GM12878 (cell line): ENCODE data around the gene NAALADL2. TPM values are rescaled to one million over a fixed set of nuclear protein-coding genes. Genes with fewer than 3 reads are reported as not detected.

Experiments used
- ATAC-seq: fragments of 200-7000 bp; cut with Tn5 transposase; 3 replicates; pipeline ENCODE4 v1.9.1; 2020; ENCODE audit warnings: mild to moderate bottlenecking, moderate library complexity
- BruUV-seq: library from RNA; stranded (reverse); fragments of 400-500 nt; replicated peaks from 2 replicates; lab custom pipeline; 2021; lab: Mats Ljungman, UMichigan
- CTCF ChIA-PET: fragments of 300-600 bp; sonication (Branson Sonifier 250); formaldehyde crosslinking; extraction: SDS; loops from one replicate; lab custom pipeline; 2021; ENCODE audit warnings: inconsistent platforms; lab: Yijun Ruan, JAX
- POLR2A ChIA-PET: fragments of 350-600 bp; formaldehyde crosslinking; extraction: SDS; loops from one replicate; lab custom pipeline; 2021; ENCODE audit warnings: inconsistent platforms; lab: Charles Lee
- RAD21 ChIA-PET: fragments of 300-600 bp; sonication (Branson Sonifier 250); formaldehyde crosslinking; loops from one replicate; lab custom pipeline; 2023; ENCODE audit warnings: antibody characterized with exemption; ENCODE audit not compliant: unreplicated experiment; lab: Charles Lee
- SMC1A ChIA-PET: fragments of 300-600 bp; sonication (Branson Sonifier 250); formaldehyde crosslinking; loops from one replicate; lab custom pipeline; 2023; ENCODE audit not compliant: unreplicated experiment, uncharacterized antibody; lab: Charles Lee
- DNase-seq: peaks from one replicate; pipeline ENCODE4 v3.0.0-alpha.2; 2011; ENCODE audit warnings: low read depth, low spot score
- FAIRE-seq: peaks from 3 replicates; lab custom pipeline; 2011; peaks lifted over from hg19 to GRCh38; lab: Jason Lieb, UNC
- H2AFZ ChIP-seq: 2 replicates; pipeline ENCODE4 v1.6.0; 2011; ENCODE audit warnings: low read depth, low read length, control low read depth; ENCODE audit not compliant: control insufficient read depth
- H3K27ac ChIP-seq: 2 replicates; pipeline ENCODE4 v1.5.1; 2011; ENCODE audit warnings: control low read depth; ENCODE audit not compliant: control insufficient read depth, insufficient read depth
- H3K27me3 ChIP-seq, 2 experiments: replicated peaks in 1 of 2; 2 replicates each; pipeline versions ENCODE4 v1.6.0 to v1.6.1; 2011; ENCODE audit warnings: low read length in 1 of 2; ENCODE audit not compliant: control insufficient read depth in 2 of 2, insufficient read depth in 2 of 2
- H3K36me3 ChIP-seq, 2 experiments: 2 replicates each; pipeline ENCODE4 v1.5.1; 2011; ENCODE audit warnings: low read length in 1 of 2; ENCODE audit not compliant: control insufficient read depth in 2 of 2, insufficient read depth in 2 of 2
- H3K4me1 ChIP-seq: 2 replicates; pipeline ENCODE4 v1.6.1; 2011; ENCODE audit warnings: mild to moderate bottlenecking, low read length, moderate library complexity, mixed read lengths; ENCODE audit not compliant: control insufficient read depth, insufficient read depth
- H3K4me2 ChIP-seq: 2 replicates; pipeline ENCODE4 v1.6.0; 2011; ENCODE audit warnings: control low read depth; ENCODE audit not compliant: control insufficient read depth, insufficient read depth
- H3K4me3 ChIP-seq: fragments of 200-600 bp; sonication (generic); 2 replicates; pipeline ENCODE4 v1.5.1; 2016
- H3K79me2 ChIP-seq: 2 replicates; pipeline ENCODE4 v1.6.0; 2011; ENCODE audit warnings: low read length; ENCODE audit not compliant: control insufficient read depth, insufficient read depth
- H3K9ac ChIP-seq: 2 replicates; pipeline ENCODE4 v1.8.0; 2011; ENCODE audit warnings: low read length, control low read depth, mixed read lengths; ENCODE audit not compliant: control insufficient read depth, insufficient read depth
- H3K9me3 ChIP-seq: replicated peaks from 3 replicates; pipeline ENCODE4 v1.5.1; 2011; ENCODE audit warnings: mild to moderate bottlenecking, low read length; ENCODE audit not compliant: control insufficient read depth, insufficient read depth
- H4K20me1 ChIP-seq: 2 replicates; pipeline ENCODE4 v1.6.0; 2011; ENCODE audit not compliant: control insufficient read depth, insufficient read depth
- BCLAF1 ChIP-seq: fragments of 450-650 bp; IDR thresholded peaks from 2 replicates; pipeline ENCODE4 v1.6.1; 2017; ENCODE audit warnings: antibody characterized with exemption, mild to moderate bottlenecking, moderate library complexity
- BRCA1 ChIP-seq: IDR thresholded peaks from 2 replicates; pipeline ENCODE4 v1.6.1; 2011; ENCODE audit warnings: low read depth, low read length, improper control_type of control experiment
- CBX5 ChIP-seq: sonication (generic); IDR thresholded peaks from 2 replicates; pipeline ENCODE4 v1.6.1; 2016; ENCODE audit warnings: low read depth, moderate library complexity, mild to moderate bottlenecking, inconsistent platforms
- CEBPB ChIP-seq, 2 experiments: fragments of 150-350 bp in 1 of 2; IDR thresholded peaks; 2 replicates each; pipeline ENCODE4 v1.6.1; 2012 to 2014; ENCODE audit warnings: low read depth in 2 of 2, low read length in 2 of 2, borderline replicate concordance in 1 of 2, inconsistent platforms in 1 of 2
- E2F8 ChIP-seq: fragments of 450-650 bp; IDR thresholded peaks from 2 replicates; pipeline ENCODE4 v1.6.1; 2018; ENCODE audit warnings: mild to moderate bottlenecking, low read depth, moderate library complexity; ENCODE audit not compliant: partially characterized antibody
- FOXK2 ChIP-seq: fragments of 450-650 bp; IDR thresholded peaks from 2 replicates; pipeline ENCODE4 v1.6.1; 2017; ENCODE audit warnings: mild to moderate bottlenecking, moderate library complexity
- NR2F1 ChIP-seq: fragments of 450-650 bp; conservative IDR thresholded peaks from 2 replicates; pipeline ENCODE4 v1.6.1; 2017; ENCODE audit warnings: mild to moderate bottlenecking
- RAD21 ChIP-seq: IDR thresholded peaks from 2 replicates; pipeline ENCODE4 v1.6.1; 2011; ENCODE audit warnings: mild to moderate bottlenecking, low read depth, low read length, moderate library complexity; ENCODE audit not compliant: insufficient read depth
- SREBF2 ChIP-seq: IDR thresholded peaks from 2 replicates; pipeline ENCODE4 v1.6.1; 2012; ENCODE audit warnings: mild to moderate bottlenecking, low read length
- TARDBP ChIP-seq: IDR thresholded peaks from 2 replicates; pipeline ENCODE4 v1.6.1; 2016; ENCODE audit warnings: borderline replicate concordance
- WGBS: methylation state at CpG from one replicate; pipeline ENCODE4 v1.1.6; 2016; ENCODE audit warnings: low lambda C conversion rate; ENCODE audit not compliant: insufficient replicate concordance, insufficient coverage; ENCODE audit errors: missing lambda C conversion rate; 5-methylcytosine and 5-hydroxymethylcytosine counted together
- in situ Hi-C: fragments of 300-500 bp; cut with MboI; formaldehyde crosslinking; loops from 9 replicates; pipeline ENCODE4 v1.14.3; 2018; ENCODE audit warnings: mixed read lengths
- intact Hi-C: fragments of 100-400 bp; cut with micrococcal nuclease; formaldehyde crosslinking; loops from one replicate; pipeline ENCODE4 v1.14.2; 2022; ENCODE audit not compliant: unreplicated experiment
- polyA plus RNA-seq, 11 experiments: library from polyadenylated mRNA; depleted of rRNA in 4 of 11; unstranded in 6 of 11; stranded (reverse) in 5 of 11; fragments of >200 nt; fragmentation: Nextera tagmentation in 4 of 11; fragmentation: Illumina TruSeq in 1 of 11; extraction: Ambion mirVana in 4 of 11; extraction: Trizol in 1 of 11; gene quantifications; 1 replicate in 1 of 11; 2 replicates in 10 of 11; pipeline versions ENCODE4 v1.2.1 to v1.2.3, GENCODE V29; 2011 to 2016; ENCODE audit warnings: inconsistent platforms in 2 of 11, missing spikeins in 2 of 11, low read depth in 1 of 11
- total RNA-seq, 4 experiments: library from RNA; depleted of rRNA in 3 of 4; stranded (reverse); fragments of >200 nt in 3 of 4; fragmentation: Illumina TruSeq in 1 of 4; extraction: Trizol in 1 of 4; gene quantifications; 2 replicates each; pipeline versions ENCODE4 v1.2.1 to v1.2.3, GENCODE V29; 2013 to 2021
- TF ChIP-seq, protein P1 (sequence below): IDR thresholded peaks from 2 replicates; pipeline ENCODE4 v1.6.1; 2012; ENCODE audit warnings: low read depth, low read length, improper control_type of control experiment

Gene NAALADL2
- total and polyA plus RNA-seq, 10 of the 15 experiments (the other 5 are each of a cell fraction or from before 2014, with no cell fraction given), result 0.06 to 10.8 (median 0.46) TPM

- in situ Hi-C loops, result no loop called here
- no peak overlapping the region for H3K27ac ChIP-seq
- H3K36me3 ChIP-seq, result no peaks in the 10 kb centered on the region
- BruUV-seq, result no TSS peak
- FAIRE-seq, result no peak
- H2AFZ ChIP-seq, result no peak overlapping the region
- no peak overlapping the region for H3K9ac ChIP-seq
- RAD21 ChIA-PET, result no interaction called here
- no peaks in the 10 kb centered on the region for H3K9me3 ChIP-seq
- H3K4me1 ChIP-seq, result no peaks in the 10 kb centered on the region
- POLR2A ChIA-PET, result no interaction called here
- SMC1A ChIA-PET, result interaction anchor here (1.2 kb wide), 1 partner anchor 16 kb away, joined by 3 read pairs; no protein-coding TSS in a partner anchor
- H3K4me3 ChIP-seq, result no peak overlapping the region
- no peaks in the 10 kb centered on the region for H3K27me3 ChIP-seq
- WGBS, result 74% methylated on average over 2 of the region's 2 CpGs
- CTCF ChIA-PET, result no interaction called here
- no peak overlapping the region for H3K4me2 ChIP-seq
- TF ChIP-seq BRCA1 (no peak), CEBPB (IDR thresholded peaks at IDR 0.05; ENCODE audit: borderline replicate concordance in 1 of 2, low read depth in 2 of 2, low read length in 2 of 2) (peak in 1 of 2 experiments; percentile 17; a peak in 1 of 4 replicates)
- intact Hi-C loops, result no loop called here
- DNase-seq, result no peak
- H4K20me1 ChIP-seq, result no peaks in the 10 kb centered on the region
- ATAC-seq, result no peak
- no peaks in the 10 kb centered on the region for H3K79me2 ChIP-seq
These were observed 872.9 kb downstream of the NAALADL2 start for GRCh38 chr3:175732017-175732416.

DNA sequence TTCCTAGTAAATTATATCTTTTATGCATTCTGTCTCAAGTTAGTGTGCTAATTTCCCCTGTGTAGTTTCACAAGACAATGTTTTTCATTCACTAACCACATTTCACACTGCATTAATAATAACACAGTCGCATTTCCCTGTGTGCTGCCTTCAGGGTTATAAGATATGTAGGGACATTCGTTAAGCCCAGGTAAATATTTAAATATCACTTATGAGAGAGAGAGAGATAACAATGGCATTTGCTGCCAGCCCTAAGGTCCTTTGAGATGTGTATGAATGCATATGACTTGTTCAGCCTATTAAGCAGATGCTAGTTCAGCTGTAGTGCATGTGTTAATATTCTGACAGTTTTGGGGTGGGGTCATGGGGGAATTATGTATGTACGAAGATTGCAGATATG, 876.7 kb downstream of the NAALADL2 start:
- Histone ChIP-seq H4K20me1 (no peaks in the 10 kb centered on the region), H3K36me3 (no peaks in the 10 kb centered on the region), H3K4me3 (no peak overlapping the region), H3K27ac (no peak overlapping the region), H3K9ac (no peak overlapping the region), H3K4me1 (no peaks in the 10 kb centered on the region), H3K4me2 (no peak overlapping the region), H2AFZ (no peak overlapping the region), H3K9me3 (no peaks in the 10 kb centered on the region), H3K79me2 (no peaks in the 10 kb centered on the region), H3K27me3 (no peaks in the 10 kb centered on the region)
- in situ Hi-C loops (no loop called here), intact Hi-C loops (no loop called here)
- RAD21 ChIA-PET, result no interaction called here
- 20% methylated on average over 3 of the region's 3 CpGs for WGBS
- no TSS peak for BruUV-seq
- no peak for DNase-seq
- SMC1A ChIA-PET, result no interaction called here
- POLR2A ChIA-PET, result no interaction called here
- CTCF ChIA-PET, result no interaction called here
- ATAC-seq, result no peak
- FAIRE-seq, result no peak
- TF ChIP-seq E2F8 (no peak), RAD21 (no peak), NR2F1 (no peak), SREBF2 (no peak), TARDBP (no peak), BCLAF1 (no peak), CBX5 (no peak), FOXK2 (no peak)
- TF ChIP-seq, protein P1, sequence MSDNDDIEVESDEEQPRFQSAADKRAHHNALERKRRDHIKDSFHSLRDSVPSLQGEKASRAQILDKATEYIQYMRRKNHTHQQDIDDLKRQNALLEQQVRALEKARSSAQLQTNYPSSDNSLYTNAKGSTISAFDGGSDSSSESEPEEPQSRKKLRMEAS, result no peak
